HG02970 (cell line): ENCODE data around the gene KRT13.
"Not testable (repeated sequence)": the region's sequence is repeated elsewhere in the genome, so short reads cannot be mapped to it uniquely, and the experiment has no call there.

Experiments
- ATAC-seq: cut with Tn5 transposase; IDR thresholded peaks from one replicate; pipeline ENCODE4 v1.9.1; 2021; ENCODE audit warnings: mild to moderate bottlenecking, moderate library complexity, moderate number of reproducible peaks; ENCODE audit not compliant: unreplicated experiment, low FRiP score

The KRT13 gene

DNA sequence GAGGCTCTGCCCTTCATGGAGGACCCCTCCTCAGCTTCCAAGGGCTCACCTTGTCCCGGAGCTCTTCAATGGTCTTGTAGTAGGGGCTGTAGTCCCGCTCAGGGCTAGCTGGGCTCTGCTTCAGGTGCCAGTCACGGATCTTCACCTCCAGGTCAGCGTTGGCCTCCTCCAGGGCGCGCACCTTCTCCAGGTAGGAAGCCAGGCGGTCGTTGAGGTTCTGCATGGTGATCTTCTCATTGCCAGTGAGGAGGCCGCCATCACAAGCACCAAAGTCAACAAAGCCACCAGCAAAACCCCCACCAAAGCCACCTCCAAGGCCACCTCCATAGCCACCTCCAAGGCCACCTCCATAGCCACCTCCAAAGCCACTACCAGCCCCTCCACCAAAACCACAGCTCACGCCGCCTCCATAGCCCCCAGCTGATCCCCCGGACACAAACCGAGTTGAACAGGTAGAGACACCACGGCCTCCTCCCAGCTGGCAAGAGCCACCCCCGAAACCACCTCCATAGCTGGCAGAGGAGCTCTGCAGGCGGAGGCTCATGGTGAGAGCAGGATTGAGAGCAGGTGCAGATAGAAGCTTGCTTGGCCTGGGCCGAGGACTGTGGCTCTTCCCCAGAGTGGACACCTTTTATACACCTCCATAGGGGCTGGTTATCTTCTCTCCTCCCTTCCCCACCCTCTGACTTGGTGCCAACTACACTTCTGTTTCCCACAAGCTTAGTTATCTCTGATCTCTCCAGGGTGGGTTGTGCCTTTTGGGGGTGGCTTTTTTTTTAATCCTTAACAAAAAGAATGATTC lies at the start of gene KRT13:
Gene KRT13, minus strand, starts transcription at position 606 of the 802 bp plus-strand sequence. Its CDS starts 62 bp downstream, at position 544.
- ATAC-seq = no peak

DNA sequence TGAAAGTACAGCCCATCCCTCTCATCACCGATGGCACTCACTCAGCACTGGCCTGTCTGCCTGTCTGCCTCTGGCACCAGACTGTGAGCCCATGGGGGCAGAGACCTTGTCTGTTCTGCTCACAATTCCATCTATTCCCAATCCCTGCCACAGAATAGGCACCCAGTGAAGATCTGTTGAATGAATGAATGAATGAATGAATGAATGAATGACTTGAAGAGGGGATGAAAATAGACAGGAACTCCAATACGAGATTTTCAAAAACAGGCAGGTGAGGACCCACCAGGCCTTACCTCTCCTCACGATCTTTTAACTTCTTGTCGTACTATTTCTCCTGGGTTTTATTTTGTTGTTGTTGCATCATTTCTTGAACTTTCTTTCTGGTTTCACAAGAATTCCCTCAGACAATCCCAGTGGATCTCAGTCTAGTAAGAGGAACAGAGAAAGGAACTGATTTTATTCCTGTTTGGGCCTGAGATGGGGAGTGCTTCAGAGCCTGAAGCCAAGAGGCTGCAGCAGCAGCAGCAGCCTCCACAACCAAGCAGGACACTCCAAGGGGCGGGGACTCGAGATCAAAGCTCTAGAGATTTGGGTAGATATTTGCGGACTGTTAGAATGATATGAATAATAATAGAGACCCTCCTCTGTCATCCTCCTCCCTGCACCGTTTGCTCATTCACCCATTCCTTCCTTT lies 48.7 kb upstream of the KRT13 start:
- no peak for ATAC-seq

DNA sequence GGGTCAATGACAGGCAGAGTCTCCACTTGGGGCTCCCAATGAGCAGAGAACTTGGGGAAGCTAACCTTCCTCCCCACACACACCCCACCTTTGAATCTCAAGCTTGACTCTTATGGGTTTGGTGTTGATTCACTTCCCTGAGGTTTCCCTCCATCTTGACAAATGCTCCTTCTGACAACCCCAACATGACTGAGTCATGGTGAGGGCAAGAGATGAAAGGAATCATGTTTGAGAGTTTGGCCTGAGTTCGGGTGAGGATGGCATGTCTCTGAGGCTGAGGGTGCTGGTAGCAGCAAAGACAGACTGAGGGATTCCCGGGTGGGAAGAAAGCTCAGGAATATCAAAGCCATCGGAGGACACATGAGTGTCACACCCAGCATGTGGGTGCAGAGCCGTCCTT lies 47.8 kb upstream of the KRT13 start:
- ATAC-seq = no peak

- ATAC-seq = no peak
These were observed 47.0 kb upstream of the KRT13 start for GRCh38 chr17:41552455-41552854.

- ATAC-seq = no peak
These were observed 46.0 kb upstream of the KRT13 start for GRCh38 chr17:41551365-41551764.

GRCh38 chr17:41549596-41550039 lies 44.2 kb upstream of the KRT13 start:
- no peak for ATAC-seq

- ATAC-seq = no peak
These were observed 43.6 kb upstream of the KRT13 start for GRCh38 chr17:41548844-41549595.

- ATAC-seq = no peak
These were observed 42.8 kb upstream of the KRT13 start for GRCh38 chr17:41547921-41548843.

DNA sequence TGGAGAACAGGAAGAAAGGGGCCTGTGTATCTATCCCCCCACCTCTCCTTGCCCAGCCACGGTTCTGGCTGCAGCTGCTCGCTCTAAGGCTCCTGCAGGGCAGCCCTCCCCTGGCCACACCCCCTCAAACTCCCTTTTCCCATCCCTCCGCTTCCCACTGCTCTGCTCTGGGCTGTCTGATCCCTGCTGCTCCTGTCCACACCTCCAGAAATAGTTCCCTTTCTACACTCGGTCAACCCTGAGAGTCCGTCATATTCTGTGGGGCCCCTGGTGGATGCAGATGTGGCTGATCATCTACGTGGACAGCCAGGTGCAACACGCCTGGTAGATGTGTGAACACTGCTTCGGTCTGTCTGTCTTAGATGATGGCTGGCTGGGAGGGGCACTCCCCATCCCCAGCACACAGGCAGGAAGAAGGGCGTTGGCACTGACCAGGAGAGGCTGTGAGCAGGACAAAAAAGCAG lies 42.0 kb upstream of the KRT13 start:
- no peak for ATAC-seq

DNA sequence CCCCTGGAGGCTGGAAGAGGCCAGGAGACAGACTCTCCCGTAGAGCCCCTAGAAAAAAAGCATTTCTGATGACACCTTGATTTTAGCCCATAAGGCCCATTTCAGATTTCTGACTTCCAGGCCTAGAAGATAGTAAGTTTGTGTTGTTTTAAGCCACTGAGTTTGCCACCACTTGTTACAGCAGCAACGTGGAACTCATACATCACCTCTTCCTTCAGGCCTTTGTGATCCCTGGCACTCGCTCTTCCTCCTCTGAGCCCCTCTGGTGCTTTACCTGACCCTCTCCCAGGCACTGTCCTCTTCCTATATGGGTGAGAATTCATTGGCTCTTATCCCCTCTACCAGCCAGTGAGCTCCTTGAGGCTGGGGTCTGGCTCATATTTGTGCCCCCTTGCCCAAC lies 41.4 kb upstream of the KRT13 start:
- ATAC-seq = no peak

DNA sequence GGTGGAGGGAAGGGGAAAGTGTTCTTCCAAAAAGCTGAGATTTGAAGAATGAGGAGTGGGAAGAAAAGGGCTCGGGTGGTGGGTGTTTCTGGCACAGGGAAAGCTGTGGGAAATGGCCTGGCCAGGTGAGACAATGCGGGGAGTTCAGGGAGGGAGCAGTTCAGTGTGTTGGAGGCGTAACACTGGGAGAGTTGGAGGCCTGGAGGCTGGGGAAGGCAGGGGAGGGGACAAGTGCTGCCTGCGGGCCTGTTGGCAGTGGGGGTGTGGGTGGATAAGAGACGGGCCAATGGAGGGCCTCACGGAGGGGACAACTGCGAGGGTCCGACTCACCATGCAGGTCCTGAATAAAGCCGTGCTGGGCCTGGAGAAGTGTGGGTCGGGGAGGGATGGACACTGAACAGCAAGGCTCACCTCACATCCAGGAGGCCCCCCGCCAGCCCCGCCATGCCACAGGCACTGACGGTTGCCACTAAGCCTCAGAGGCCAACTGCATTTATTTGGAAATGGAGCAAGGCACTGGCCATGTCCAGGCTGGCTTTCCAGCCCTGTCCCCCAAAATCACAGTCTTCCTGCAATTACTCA lies 40.5 kb upstream of the KRT13 start:
- ATAC-seq = no peak

DNA sequence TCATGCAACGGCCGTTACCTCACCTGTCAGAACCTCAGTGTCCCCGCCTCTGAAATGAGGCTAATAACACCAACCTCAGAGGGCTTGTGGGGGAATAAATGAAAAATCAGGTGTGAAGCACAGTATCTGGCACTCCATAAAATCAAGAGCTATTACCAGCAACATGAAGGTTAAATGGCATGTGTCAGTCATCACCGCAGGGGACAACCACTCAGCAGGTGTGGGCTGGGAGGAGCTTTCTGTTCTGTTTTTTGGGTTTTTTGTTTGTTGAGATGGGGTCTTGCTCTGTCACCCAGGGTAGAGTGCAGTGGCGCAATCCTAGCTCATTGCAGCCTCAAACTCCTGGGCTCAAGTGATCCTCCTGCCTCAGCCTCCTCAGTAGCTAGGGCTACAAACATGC lies 39.5 kb upstream of the KRT13 start:
- no peak for ATAC-seq

DNA sequence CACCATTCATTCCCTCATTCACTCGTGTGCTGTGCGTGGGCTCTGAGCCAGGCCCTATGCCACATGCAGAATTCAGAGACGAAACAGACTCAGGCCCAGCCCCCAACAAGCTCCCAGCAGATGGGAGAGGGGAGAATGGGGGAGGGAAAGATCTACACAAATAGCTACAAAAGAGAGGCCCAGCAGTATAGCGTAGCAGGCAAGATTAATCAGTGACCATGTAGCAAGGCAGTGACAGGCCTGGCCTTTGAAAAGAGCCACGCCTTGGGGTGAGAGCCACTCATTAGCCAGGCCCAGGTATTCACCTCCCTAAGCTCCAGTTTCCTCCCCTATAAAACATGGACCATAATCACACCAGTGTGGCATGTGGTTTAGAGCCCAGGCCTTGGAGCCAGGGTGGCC lies 39.1 kb upstream of the KRT13 start:
- no peak for ATAC-seq

- ATAC-seq = not testable (repeated sequence)
These were observed 37.4 kb upstream of the KRT13 start for GRCh38 chr17:41542786-41543185.

- ATAC-seq = no peak
These were observed 36.9 kb upstream of the KRT13 start for GRCh38 chr17:41542357-41542756.

- ATAC-seq = no peak
These were observed 35.7 kb upstream of the KRT13 start for GRCh38 chr17:41540921-41541625.

DNA sequence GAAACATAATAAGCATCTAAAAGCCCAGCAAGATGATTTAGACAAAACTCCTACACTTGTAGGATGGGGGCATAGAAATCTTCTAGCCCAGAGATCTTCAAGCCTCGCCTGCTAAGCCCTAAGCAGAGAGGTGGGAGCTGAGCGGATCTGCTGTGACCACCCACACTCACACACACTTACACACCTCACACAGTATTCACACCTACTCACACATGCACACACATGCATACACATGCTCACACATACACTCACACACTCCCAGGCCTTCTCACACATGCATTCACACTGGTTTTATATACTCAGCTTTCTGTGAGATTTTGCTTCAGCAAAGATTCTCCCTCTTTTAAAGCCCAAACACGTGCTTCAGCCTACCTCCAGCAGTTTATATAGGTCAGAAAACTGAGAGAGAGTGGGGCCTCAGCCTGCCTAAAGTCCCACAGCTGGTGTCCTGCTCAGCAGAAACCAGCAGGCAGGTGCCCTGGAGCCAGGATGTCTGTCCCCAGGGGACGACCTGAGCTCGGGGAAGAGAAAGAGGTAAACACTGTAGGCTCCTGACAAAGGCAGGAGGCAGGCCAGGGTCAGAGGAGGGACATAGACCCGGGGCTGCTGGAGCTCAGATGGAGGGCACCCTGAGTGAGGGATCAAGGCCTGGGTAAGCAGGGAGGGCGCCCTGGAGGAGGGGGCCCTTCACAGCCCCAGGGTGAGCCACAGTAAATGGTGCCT lies 34.7 kb upstream of the KRT13 start:
- ATAC-seq = no peak

GRCh38 chr17:41539071-41539492 lies 33.7 kb upstream of the KRT13 start:
- no peak for ATAC-seq
